WERI-Rb-1 (cell line): ENCODE measurements around the gene CBX8.

ENCODE experiments used
- DNase-seq: peaks from one replicate; pipeline ENCODE4 v3.0.0-alpha.2; 2020
- H3K27ac ChIP-seq: fragments of 250-450 bp; sonication (Bioruptor Pico); 2 replicates; pipeline ENCODE4 v1.5.1; 2020; ENCODE audit warnings: mild to moderate bottlenecking, moderate library complexity
- H3K27me3 ChIP-seq: fragments of 250-450 bp; sonication (Bioruptor Pico); 2 replicates; pipeline ENCODE4 v1.5.1; 2021; ENCODE audit warnings: mild to moderate bottlenecking, low read depth, moderate library complexity; ENCODE audit not compliant: insufficient read depth, severe bottlenecking
- H3K36me3 ChIP-seq: fragments of 250-450 bp; sonication (Bioruptor Pico); 2 replicates; pipeline ENCODE4 v1.5.1; 2020; ENCODE audit warnings: mild to moderate bottlenecking, moderate library complexity
- H3K4me3 ChIP-seq: 2 replicates; pipeline ENCODE4 v1.5.1; 2011; ENCODE audit warnings: low read depth, mild to moderate bottlenecking, control low read depth, low read length
- H3K9me3 ChIP-seq: fragments of 250-450 bp; sonication (Bioruptor Pico); 2 replicates; pipeline ENCODE4 v1.5.1; 2021; ENCODE audit warnings: mild to moderate bottlenecking, moderate library complexity; ENCODE audit not compliant: severe bottlenecking
- TF ChIP-seq, protein P1 (sequence below): IDR thresholded peaks from 2 replicates; pipeline ENCODE4 v1.5.1; 2011; ENCODE audit warnings: low read depth, mild to moderate bottlenecking, control low read depth, inconsistent platforms, low read length

Gene CBX8

DNA sequence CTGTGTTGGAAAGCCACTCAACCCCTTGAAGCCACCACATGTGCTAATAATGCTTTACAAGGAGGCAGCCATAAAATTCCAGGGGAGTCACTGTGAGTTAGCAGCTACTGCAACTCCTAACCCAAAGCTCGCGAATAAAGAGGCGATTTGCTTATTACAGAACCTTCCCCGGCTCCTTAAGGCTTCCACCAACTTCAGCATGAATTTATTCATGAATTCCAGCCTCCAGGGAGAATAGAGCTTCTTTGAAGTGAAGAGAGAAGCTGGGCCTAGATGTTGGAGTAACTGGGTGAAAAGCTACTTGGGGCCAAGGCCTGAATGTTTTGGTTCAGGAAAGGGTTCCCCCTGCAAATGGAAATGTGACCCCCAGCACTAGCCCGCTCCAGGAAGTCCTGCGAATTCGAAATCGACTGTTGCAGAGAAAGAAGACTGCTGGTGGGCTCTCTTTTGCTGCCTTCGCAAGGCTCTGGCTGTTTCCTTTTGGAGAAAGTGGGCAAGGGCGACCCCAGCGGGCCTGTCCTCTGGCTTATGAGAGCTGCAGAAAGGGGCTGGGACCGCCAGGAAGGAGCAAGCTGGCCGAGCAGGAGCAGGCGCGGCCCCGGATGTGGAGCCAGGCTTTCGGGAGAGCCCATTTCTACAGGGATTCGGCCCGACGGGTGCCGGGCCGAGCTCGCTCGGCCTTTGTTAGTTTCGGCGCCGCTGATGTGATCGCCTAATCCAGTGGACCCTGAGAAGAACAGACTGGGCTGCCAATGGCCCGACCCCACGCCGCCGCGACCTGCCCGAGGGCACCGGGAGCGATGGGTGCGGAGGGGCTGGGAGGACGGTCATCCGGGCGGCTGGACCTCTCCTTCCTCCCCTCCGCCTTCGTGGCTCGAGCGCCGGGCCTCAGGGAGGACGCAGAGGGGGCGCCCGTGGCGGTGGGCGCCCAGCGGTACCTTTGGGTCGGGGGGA lies 7.6 kb downstream of the CBX8 start:
- Histone ChIP-seq H3K4me3 (peak overlapping the region; percentile 58), H3K27ac (no peak overlapping the region), H3K9me3 (no peaks in the 10 kb centered on the region), H3K27me3 (no peaks in the 10 kb centered on the region), H3K36me3 (peaks cover 37% of the 10 kb centered on the region)
- TF ChIP-seq, protein P1, sequence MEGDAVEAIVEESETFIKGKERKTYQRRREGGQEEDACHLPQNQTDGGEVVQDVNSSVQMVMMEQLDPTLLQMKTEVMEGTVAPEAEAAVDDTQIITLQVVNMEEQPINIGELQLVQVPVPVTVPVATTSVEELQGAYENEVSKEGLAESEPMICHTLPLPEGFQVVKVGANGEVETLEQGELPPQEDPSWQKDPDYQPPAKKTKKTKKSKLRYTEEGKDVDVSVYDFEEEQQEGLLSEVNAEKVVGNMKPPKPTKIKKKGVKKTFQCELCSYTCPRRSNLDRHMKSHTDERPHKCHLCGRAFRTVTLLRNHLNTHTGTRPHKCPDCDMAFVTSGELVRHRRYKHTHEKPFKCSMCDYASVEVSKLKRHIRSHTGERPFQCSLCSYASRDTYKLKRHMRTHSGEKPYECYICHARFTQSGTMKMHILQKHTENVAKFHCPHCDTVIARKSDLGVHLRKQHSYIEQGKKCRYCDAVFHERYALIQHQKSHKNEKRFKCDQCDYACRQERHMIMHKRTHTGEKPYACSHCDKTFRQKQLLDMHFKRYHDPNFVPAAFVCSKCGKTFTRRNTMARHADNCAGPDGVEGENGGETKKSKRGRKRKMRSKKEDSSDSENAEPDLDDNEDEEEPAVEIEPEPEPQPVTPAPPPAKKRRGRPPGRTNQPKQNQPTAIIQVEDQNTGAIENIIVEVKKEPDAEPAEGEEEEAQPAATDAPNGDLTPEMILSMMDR: no peak
- peak; percentile 76 for DNase-seq

DNA sequence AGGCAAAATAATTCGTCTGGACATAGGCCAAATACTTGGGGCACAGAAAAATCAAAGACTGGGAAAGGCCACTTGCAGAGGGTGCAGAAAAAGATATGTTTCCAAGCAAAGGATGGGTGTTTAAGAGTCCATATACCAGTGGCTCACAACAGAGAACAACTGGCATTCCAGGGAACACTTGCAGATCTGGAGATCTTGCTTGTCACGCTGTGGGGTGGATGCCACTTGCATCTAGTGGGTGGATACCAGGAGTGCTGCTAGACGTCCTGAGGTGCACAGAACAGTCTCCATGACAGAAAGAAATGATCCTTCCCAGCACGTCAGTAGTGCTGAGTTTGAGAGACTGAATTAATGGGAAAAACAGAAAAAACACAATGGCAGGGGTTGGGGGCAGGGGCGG lies 8.4 kb downstream of the CBX8 start:
- DNase-seq: no peak
- Histone ChIP-seq H3K27ac (no peak overlapping the region), H3K4me3 (no peak overlapping the region), H3K9me3 (no peaks in the 10 kb centered on the region), H3K36me3 (peaks cover 39% of the 10 kb centered on the region), H3K27me3 (no peaks in the 10 kb centered on the region)
- TF ChIP-seq, protein P1: no peak

DNA sequence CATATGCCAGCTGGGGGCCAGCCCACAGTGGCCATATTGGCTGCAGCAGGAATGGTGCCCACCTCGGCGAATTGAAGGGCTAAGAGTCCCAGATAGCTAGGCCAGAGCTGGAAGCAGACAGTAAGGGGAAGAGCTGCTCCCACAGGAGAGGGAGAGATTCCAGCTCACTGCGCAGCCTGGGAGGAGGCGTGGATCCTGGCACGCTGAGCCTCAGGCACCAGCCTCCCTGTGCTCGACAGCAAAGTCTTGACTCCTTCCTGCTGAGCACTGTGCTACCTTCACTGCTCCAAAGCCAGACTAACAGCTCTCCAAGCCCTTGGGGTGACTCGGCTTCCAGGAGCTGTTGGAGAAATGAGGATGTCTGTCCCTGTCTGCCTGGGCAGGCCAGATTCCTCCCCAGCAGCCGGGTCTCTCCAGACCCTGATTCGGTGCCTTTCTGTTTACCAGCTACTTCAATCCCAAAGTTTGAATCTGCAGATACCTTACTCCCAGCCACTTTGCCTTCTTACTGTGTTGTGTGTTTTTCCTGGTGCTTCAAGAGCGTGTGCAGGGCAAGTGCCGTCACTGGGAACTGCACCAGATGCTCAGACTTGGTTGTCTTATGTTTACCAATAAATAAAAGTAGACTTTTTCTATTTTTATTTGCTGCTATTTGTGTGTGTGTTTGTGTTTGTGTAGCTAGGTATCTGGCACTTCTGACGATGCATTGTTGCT lies 9.8 kb downstream of the CBX8 start:
- no peaks in the 10 kb centered on the region for H3K9me3 ChIP-seq
- no peak overlapping the region for H3K27ac ChIP-seq
- TF ChIP-seq, protein P1: no peak
- H3K4me3 ChIP-seq: no peak overlapping the region
- DNase-seq: no peak
- peaks cover 50% of the 10 kb centered on the region for H3K36me3 ChIP-seq
- H3K27me3 ChIP-seq: no peaks in the 10 kb centered on the region

DNA sequence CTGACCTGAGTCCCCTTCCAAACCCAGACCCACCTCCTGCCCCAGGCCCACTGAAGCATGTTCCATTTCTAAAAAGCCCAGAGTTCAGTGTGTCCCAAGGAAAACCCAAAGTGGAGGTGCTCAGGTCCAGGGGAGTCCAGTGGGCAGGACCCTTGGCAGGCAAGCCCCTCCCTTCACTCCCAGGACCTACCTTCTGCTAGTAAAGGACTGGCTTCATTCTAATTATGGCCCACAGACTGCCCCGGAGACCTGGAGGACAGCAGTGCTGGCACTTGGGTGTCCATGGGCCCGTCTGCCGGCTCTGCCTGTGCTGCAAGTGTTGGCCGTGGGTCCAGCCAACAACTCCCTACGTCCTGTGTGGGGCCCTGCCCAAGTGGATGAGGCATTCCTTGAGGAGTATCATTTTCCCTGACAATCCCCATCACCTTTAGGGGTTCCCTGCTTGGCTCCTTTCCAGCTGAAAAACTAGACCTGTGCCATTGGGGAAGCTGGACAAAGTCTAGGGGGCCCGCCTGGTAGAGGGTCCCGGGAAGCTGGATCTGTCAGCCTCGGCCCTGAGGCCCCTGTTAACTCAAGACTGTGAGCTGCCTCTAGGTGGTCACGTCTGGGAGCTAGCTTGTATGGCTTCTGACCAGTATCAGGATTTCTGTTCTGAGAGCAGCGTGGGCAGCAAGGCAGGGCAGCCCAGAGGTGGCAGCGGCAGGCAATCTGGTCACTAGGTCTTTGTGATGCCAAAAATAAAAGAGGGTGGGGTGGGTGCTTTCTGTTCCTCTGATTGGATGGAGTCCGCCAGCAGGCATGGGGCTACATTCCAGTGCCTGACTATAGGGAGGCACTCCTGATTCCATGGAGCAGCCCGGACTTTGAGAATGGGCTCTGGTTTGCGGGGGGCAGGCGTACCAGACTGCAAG lies 10.7 kb downstream of the CBX8 start:
- H3K36me3 ChIP-seq: peaks cover 59% of the 10 kb centered on the region
- H3K4me3 ChIP-seq: no peak overlapping the region
- no peak overlapping the region for H3K27ac ChIP-seq
- H3K9me3 ChIP-seq: no peaks in the 10 kb centered on the region
- DNase-seq: no peak
- H3K27me3 ChIP-seq: no peaks in the 10 kb centered on the region
- TF ChIP-seq, protein P1: no peak

DNA sequence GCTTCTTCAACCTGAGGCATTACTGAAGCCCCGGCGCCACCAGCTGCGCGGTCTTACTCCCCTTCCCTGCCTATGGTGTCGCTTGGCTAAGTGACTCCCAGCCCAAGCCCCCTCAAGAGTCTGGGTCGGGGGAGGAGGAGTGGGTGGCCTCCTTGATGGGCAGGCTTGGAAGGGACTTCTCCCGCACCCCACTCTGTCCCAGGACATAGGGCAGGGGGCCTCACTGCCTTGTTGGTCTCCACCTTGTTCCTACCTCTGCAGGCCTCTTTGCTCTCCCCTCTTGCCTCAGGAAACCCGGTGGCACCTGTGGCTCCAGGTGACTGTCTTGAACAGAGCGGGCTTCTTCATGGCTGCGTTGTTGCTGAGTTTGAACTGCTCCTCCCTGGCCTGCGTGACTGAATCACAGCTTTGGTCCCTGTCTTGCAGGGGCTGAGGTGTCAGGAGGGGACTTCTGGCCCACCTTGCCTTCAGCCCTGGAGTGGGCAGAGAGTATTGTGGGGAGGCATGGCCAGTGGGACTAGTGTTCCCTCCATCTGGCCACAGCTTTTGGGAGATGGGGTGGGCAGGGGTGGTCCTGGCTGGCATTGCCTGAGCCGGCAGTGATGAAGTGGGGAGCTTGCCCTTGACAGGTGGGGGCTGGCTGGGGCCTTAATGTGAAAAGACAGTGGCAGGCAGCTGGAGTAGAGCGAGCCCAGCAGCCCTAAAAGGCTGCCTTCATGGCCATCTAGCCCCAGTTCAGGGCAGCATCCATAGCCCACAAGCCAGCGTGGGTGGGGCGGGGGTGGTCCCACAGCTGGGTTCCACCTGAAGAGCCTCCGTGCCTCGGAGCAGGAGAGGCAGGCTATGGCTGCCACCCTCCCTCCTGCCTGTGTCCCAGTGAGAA lies 11.6 kb downstream of the CBX8 start:
- Histone ChIP-seq H3K27ac (no peak overlapping the region), H3K36me3 (peaks cover 68% of the 10 kb centered on the region), H3K27me3 (no peaks in the 10 kb centered on the region), H3K9me3 (no peaks in the 10 kb centered on the region), H3K4me3 (no peak overlapping the region)
- DNase-seq: no peak
- TF ChIP-seq, protein P1: no peak
